NCI-H2081 (cell line): ENCODE data around the gene DAZAP2.

ENCODE experiments used
- DNase-seq, 2 experiments: peaks; one replicate each; lab custom pipeline; 2025; lab: John Stamatoyannopoulos, UW

DAZAP2 gene, protein sequence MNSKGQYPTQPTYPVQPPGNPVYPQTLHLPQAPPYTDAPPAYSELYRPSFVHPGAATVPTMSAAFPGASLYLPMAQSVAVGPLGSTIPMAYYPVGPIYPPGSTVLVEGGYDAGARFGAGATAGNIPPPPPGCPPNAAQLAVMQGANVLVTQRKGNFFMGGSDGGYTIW

GRCh38 chr12:51238510-51239334 lies at the start of gene DAZAP2:
TSS of gene DAZAP2 (plus strand) at chr12:51238826. CDS start at chr12:51238908, 82 bp downstream.
- peak; percentile 96 to 97 for DNase-seq

DNA sequence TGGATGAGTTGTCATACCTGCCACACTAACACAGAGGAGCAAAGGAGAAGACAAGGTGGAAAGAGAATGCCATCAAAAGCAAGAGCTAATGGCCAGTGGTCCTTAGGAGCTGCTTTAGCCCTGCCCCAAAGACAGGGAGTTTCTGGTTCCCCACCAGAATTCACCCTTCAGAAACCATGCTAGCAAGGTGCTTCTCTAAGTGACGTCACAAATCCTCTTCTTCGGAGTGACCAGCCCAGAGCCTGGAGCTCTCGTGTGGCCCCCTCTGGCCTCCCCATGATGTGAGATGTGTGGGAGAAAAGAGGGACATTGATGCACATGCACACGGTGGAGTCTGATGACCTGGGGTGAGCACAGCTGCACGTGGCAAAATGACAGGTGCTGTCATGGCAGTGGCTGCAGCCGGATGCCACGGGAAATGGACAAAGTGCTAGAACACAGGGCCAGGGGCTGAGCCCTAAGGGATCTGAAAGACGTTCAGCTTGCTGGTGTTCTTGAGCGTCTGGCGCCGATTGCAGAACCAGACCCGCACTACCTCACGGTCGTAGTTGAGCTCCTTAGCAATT lies 48.8 kb upstream of the DAZAP2 start:
- DNase-seq = no peak

GRCh38 chr12:51190820-51191219 lies 47.8 kb upstream of the DAZAP2 start:
- no peak for DNase-seq

DNA sequence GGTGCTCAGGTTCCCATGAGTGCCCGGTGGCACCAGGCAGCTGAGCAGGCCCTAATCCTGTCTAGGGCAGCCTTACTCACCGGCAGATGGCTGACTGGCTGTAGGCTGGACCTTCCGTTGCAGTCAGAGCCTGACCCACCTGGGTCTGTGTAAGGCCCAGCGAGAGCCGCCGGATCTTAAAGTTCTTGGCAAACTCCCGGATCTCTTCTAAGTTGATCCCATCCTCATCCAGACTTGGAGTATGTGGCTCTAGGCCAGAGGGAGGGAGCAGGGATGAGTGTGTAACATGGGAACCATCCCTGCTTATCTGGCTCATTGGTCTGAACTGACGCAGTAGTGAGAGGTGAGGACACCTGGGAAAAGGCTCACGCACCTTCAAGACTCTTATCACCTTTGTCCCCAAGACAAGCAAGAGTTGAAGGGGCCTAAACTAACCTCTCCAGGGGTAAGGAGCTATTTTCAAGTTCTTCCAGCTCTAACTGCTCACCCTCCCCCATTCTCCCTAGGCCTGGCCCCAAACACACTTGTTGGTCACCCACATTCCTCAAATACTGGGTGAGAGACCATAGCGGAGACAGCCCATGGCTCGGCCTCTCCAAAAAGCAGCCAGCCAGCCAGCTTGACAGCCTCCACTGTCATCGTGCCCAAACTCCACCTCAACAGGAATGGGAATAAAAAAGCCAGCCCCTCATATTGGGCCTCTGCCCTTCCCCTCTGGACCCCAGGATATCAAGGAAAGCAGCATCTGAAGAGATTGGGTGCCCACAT lies 46.9 kb upstream of the DAZAP2 start:
- DNase-seq = no peak

- DNase-seq = no peak
Observed at GRCh38 chr12:51192284-51192671, 46.3 kb upstream of the DAZAP2 start.

DNA sequence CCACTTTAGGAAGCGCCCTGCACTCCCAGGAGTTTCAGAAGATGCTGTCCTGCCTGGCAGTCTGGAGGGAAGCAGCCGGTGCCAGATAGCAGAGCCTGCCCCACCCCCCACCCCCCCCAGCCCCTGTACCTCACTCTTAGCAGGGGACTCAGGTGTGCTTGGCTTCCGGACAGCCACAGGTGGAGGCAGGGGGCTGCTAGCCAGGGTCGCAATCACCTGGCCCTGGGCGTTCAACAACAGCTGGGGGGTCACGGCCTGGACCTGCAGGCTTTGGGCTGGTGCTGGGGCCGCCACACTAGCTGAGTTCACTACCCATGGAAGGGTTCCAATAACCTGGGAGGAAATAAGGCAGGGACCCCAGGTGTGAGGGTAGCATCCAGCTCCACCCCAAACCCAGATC lies 42.8 kb upstream of the DAZAP2 start:
- no peak for DNase-seq

DNA sequence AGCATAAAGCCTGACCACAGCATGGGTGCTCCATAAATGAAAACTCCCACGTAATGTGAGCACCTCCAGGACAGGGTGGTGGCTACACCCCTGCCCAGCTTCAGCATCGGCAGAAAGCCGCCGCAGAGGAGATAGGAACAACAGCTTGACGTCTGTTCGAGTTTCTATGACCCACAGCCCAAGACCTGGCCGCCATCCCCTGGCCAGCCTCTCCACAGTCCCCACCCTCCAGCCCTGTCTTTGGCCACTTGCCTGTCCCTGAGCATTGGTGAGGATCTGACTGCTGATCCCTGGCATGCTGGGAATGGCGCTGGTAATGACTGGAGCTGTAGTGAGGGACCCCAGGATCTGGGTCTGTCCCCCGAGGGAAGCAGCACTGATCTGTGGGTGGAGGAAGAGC lies 42.1 kb upstream of the DAZAP2 start:
- no peak for DNase-seq

DNA sequence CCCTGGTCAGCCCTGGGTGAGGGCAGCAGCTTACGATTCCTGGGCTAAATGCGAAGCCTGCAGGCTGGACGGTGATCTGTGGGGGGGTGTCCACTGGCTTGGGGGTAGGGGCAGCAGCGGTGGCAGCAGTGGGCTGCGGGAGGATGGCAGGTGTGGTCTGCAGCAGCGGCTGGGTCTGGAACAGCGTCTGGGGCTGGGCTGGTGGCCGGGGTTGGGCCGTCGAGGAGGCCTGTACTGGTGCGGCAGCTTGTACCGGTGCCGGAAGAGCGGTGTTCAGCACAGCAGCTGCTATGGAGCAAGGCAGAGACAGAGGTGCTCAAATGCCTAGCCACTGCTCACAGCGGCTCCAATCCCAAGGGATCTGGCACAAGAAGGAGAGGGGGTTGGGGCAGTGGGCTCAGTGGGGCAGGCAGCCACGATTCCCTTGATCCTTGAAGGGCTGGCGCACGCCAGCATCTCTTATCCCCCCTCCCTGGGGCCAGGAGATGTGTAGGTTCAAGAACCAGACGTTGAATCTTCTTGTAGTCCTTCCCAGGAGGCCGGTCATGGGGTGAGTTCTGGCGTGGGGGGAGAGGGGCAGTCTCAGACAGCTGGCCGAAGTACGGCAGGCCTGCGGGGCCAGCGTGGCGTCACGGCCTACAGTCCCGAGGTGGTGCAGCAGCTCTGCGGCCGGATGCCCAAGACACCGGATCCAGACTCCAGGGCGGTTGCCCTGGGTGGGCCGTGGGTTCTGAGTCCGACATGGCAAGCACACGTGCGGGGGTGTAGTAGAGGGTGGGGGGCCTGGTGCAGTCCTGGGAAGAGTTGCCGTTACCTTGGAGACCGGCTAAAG lies 40.7 kb upstream of the DAZAP2 start:
- no peak for DNase-seq

- DNase-seq = no peak
Observed at GRCh38 chr12:51198568-51199365, 39.9 kb upstream of the DAZAP2 start.

DNA sequence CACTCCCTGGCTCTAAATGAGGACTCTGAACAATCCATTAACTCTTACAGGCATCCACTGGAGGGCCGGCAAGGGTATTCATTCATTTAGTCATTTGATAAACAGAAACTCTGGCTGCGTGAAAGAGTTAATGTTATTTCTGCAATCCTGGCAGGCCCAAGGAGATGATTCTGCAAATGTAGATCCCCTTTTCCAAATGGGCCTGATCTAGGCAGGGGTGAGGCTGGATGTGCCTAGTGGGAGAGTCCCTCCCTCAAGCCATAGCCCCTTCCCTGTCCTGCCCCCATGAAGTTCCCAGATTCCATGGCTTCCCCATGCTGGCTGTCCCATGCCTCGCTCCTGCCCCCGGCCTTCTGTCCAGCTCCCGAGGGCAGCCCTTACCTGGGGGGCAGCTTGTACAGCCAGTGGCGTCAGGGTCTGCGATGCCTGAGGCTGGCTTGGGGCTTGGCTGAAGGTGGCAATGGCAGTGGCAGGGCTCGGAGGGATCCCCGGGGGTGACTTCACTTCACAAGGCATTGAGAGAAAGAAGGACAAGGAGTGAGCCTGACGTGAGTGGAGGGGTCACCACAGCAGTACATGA lies 39.2 kb upstream of the DAZAP2 start:
- DNase-seq = no peak

- no peak for DNase-seq
Observed at GRCh38 chr12:51200156-51200555, 38.5 kb upstream of the DAZAP2 start.

- no peak for DNase-seq
Observed at GRCh38 chr12:51200806-51201205, 37.8 kb upstream of the DAZAP2 start.

DNA sequence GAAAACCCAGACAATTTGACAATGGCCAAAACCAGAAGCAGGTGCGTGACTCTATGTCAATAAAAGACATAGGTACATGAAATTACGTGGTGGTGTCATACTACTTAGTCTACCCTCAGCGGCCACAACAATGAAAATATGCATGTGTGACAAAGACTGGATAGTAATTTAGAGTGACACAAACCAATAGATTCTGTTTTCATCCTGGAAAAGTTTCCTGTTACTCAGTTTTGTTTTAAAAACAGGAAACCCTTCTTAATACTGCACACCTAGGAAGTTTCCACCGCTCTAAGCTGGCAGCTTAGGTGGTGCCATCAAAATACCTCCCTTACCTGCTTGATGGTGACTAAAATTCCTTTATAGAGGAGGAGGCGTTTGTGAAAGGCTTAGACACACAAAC lies 35.9 kb upstream of the DAZAP2 start:
- no peak for DNase-seq

- no peak for DNase-seq
Observed at GRCh38 chr12:51205350-51205749, 33.3 kb upstream of the DAZAP2 start.

GRCh38 chr12:51208016-51208660 lies 30.5 kb upstream of the DAZAP2 start:
- no peak for DNase-seq

GRCh38 chr12:51209259-51209658 lies 29.4 kb upstream of the DAZAP2 start:
- no peak for DNase-seq

DNA sequence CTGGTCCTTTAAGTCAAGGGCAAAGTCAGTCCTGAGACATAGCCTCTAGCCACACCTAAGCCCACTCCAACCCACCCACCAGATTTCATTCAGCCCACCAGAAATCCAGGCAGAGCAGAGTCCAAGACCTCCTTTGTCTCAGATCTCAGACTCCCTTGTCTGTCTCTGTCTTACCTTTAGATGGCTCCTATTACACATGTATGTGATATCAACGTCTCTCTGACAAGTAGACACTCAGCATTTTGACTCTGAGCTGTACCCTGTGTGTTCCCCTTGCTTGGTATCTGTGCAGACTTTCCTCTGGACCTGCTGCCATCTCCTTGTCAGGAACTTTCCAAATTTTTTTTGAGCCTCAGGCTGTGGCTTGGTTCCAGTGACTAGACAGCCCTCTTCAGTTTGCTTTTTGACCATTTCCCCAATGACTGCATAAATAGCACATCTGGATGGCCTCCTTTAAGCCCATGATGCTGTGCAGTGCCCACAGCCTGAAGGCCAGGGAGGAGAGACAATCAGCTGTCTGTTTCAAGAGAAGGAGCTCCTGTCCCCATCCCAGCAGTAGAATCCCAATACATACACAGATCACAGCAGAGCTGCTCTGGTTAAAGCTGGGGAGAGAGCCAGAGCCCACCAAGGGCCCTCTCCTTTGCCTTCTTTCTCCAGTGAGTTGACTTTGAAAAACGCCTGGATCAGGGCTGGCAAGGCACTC lies 27.8 kb upstream of the DAZAP2 start:
- DNase-seq = no peak

- no peak for DNase-seq
Observed at GRCh38 chr12:51214895-51215294, 23.7 kb upstream of the DAZAP2 start.

GRCh38 chr12:51216642-51217041 lies 22.0 kb upstream of the DAZAP2 start:
- DNase-seq = no peak
